GM23248 (cell line): ENCODE data around the gene MSH5.

Experiments used
- EZH2 ChIP-seq: fragments of 200-600 bp; sonication (generic); IDR thresholded peaks from 2 replicates; pipeline ENCODE4 v1.6.1; 2018; ENCODE audit warnings: antibody characterized with exemption, mild to moderate bottlenecking; ENCODE audit not compliant: insufficient read depth, poor library complexity, severe bottlenecking
- EZH2phosphoT487 ChIP-seq: fragments of 200-600 bp; sonication (generic); IDR thresholded peaks from 2 replicates; pipeline ENCODE4 v1.6.1; 2018; ENCODE audit warnings: antibody characterized with exemption, moderate library complexity, mild to moderate bottlenecking, low read depth; ENCODE audit not compliant: insufficient read depth

DNA sequence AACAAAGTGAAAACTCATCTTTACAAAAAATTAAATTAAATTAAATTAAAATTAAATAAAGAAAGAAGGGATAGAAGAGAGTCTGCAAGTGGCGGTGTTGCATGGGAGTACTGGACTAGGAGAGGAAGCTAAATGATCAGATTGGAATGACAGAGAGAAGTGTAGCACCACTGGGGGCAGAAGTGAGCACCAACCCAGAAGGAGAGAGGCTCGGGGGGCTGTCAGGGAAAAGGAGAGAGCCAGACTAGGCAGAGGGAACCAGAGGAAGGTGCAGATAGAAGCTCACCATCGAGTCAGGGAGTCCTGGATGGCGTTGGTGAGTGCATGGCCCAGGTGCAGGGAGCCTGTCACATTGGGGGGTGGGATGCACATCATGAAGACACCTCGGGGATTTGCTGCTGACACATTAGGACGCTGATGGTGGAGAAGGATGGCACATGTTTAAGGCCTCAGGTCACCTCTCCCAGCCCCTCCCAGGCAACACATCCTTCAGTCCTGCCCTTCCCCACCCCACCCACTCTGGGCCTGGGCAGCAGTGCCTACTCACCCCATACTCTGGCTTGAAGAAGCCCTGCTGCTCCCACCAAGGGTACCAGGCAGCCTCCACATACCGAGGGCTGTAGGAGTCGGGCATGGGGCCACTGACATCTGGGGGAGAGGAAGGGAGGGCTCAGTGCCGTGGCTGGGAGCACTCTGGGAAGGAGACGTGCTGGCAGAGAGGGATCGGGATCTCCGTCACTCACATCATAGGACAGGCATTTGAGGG, 51.7 kb downstream of the MSH5 start:
- no peak for TF ChIP-seq EZH2
- no peak for TF ChIP-seq EZH2phosphoT487
